GM23248 (cell line): ENCODE measurements around the gene F10. TPM values are rescaled to one million over a fixed set of nuclear protein-coding genes. Genes with fewer than 3 reads are reported as not detected.

Source experiments
- DNase-seq: peaks from one replicate; pipeline ENCODE4 v3.0.0-alpha.2; 2015
- H2AFZ ChIP-seq: fragments of 200-600 bp; sonication (generic); 2 replicates; pipeline ENCODE4 v1.6.1; 2016; ENCODE audit warnings: antibody characterized with exemption
- H3F3A ChIP-seq: fragments of 200-600 bp; sonication (generic); 2 replicates; pipeline ENCODE4 v1.6.1; 2016; ENCODE audit warnings: mild to moderate bottlenecking, antibody characterized with exemption, mixed run types; ENCODE audit not compliant: insufficient read depth
- H3K27ac ChIP-seq: fragments of 200-600 bp; sonication (generic); 2 replicates; pipeline ENCODE4 v1.5.1; 2016; ENCODE audit warnings: mild to moderate bottlenecking
- H3K27me3 ChIP-seq: fragments of 200-600 bp; sonication (generic); replicated peaks from 2 replicates; pipeline ENCODE4 v1.6.1; 2016; ENCODE audit warnings: mild to moderate bottlenecking; ENCODE audit not compliant: insufficient read depth
- H3K36me3 ChIP-seq: fragments of 200-600 bp; sonication (generic); 2 replicates; pipeline ENCODE4 v1.6.1; 2016; ENCODE audit warnings: low read depth, mild to moderate bottlenecking
- H3K4me1 ChIP-seq: fragments of 200-600 bp; sonication (generic); 2 replicates; pipeline ENCODE4 v1.6.1; 2016; ENCODE audit warnings: mild to moderate bottlenecking; ENCODE audit not compliant: insufficient read depth
- H3K4me2 ChIP-seq: fragments of 200-600 bp; sonication (generic); one replicate; pipeline ENCODE4 v1.6.1; 2016; ENCODE audit warnings: mild to moderate bottlenecking; ENCODE audit not compliant: unreplicated experiment
- H3K4me3 ChIP-seq: fragments of 200-600 bp; sonication (generic); 2 replicates; pipeline ENCODE4 v1.5.1; 2016; ENCODE audit warnings: mild to moderate bottlenecking
- H3K79me2 ChIP-seq: fragments of 200-600 bp; sonication (generic); 2 replicates; pipeline ENCODE4 v1.6.1; 2016; ENCODE audit warnings: mild to moderate bottlenecking; ENCODE audit not compliant: insufficient read depth
- H3K9ac ChIP-seq: fragments of 200-600 bp; sonication (generic); 2 replicates; pipeline ENCODE4 v1.6.1; 2016; ENCODE audit warnings: mild to moderate bottlenecking
- H3K9me2 ChIP-seq: fragments of 200-600 bp; sonication (generic); 2 replicates; pipeline ENCODE4 v1.6.1; 2016; ENCODE audit warnings: mixed run types, mild to moderate bottlenecking, moderate library complexity; ENCODE audit not compliant: insufficient read depth
- H3K9me3 ChIP-seq: fragments of 200-600 bp; sonication (generic); one replicate; pipeline ENCODE4 v1.6.1; 2017; ENCODE audit warnings: low read depth
- H4K20me1 ChIP-seq: fragments of 200-600 bp; sonication (generic); 2 replicates; pipeline ENCODE4 v1.6.0; 2016; ENCODE audit not compliant: insufficient read depth
- EZH2 ChIP-seq: fragments of 200-600 bp; sonication (generic); IDR thresholded peaks from 2 replicates; pipeline ENCODE4 v1.6.1; 2018; ENCODE audit warnings: antibody characterized with exemption, mild to moderate bottlenecking; ENCODE audit not compliant: insufficient read depth, poor library complexity, severe bottlenecking
- EZH2phosphoT487 ChIP-seq: fragments of 200-600 bp; sonication (generic); IDR thresholded peaks from 2 replicates; pipeline ENCODE4 v1.6.1; 2018; ENCODE audit warnings: antibody characterized with exemption, moderate library complexity, mild to moderate bottlenecking, low read depth; ENCODE audit not compliant: insufficient read depth
- WGBS, 2 experiments: methylation state at CpG; one replicate each; pipeline ENCODE4 v1.1.6; 2015 to 2017; ENCODE audit warnings: low lambda C conversion rate in 2 of 2, low coverage in 1 of 2; ENCODE audit errors: missing lambda C conversion rate in 2 of 2; 5-methylcytosine and 5-hydroxymethylcytosine counted together
- in situ Hi-C: fragments of 300-500 bp; cut with MboI; formaldehyde crosslinking; loops from 2 replicates; pipeline ENCODE4 v1.15.0; 2020
- polyA plus RNA-seq: library from polyadenylated mRNA; unstranded; fragments of >200 nt; fragmentation: Nextera tagmentation; extraction: Ambion mirVana; gene quantifications from 2 replicates; pipeline ENCODE4 v1.2.1, GENCODE V29; 2016
- total RNA-seq: library from RNA; depleted of rRNA; stranded (reverse); fragments of >200 nt; shearing (Covaris generic); gene quantifications from 2 replicates; pipeline ENCODE4 v1.2.3, GENCODE V29; 2014

Gene F10
- total and polyA plus RNA-seq, 2 experiments from 2014 or later, result 7.8 to 9.1 TPM

- TF ChIP-seq EZH2phosphoT487, result no peak
- TF ChIP-seq EZH2, result no peak
- H3K27ac ChIP-seq, result no peak overlapping the region
- H2AFZ ChIP-seq, result no peak overlapping the region
- no peak for DNase-seq
- in situ Hi-C loops, result no loop called here
- no peaks in the 10 kb centered on the region for H3K9me3 ChIP-seq
- H3K36me3 ChIP-seq, result no peaks in the 10 kb centered on the region
- no peaks in the 10 kb centered on the region for H3K9me2 ChIP-seq
- no peaks in the 10 kb centered on the region for H3F3A ChIP-seq
- no peaks in the 10 kb centered on the region; the same call in 1 of the 2 replicates for H3K27me3 ChIP-seq
- H3K79me2 ChIP-seq, result no peaks in the 10 kb centered on the region
- WGBS, 2 experiments, result 88 to 89% methylated on average over 25 to 26 of the region's 26 CpGs
- no peaks in the 10 kb centered on the region for H4K20me1 ChIP-seq
- H3K4me3 ChIP-seq, result no peak overlapping the region
- no peak overlapping the region for H3K4me2 ChIP-seq
- H3K9ac ChIP-seq, result no peak overlapping the region
- no peaks in the 10 kb centered on the region for H3K4me1 ChIP-seq
Observed at GRCh38 chr13:113140677-113141600, 18.3 kb downstream of the F10 start.

- Histone ChIP-seq H4K20me1 (no peaks in the 10 kb centered on the region), H3F3A (no peaks in the 10 kb centered on the region), H3K4me3 (no peak overlapping the region), H3K9me3 (no peaks in the 10 kb centered on the region), H2AFZ (no peak overlapping the region), H3K4me1 (no peaks in the 10 kb centered on the region), H3K79me2 (no peaks in the 10 kb centered on the region), H3K36me3 (no peaks in the 10 kb centered on the region), H3K9ac (no peak overlapping the region), H3K9me2 (no peaks in the 10 kb centered on the region), H3K27me3 (no peaks in the 10 kb centered on the region), H3K4me2 (no peak overlapping the region), H3K27ac (no peak overlapping the region)
- TF ChIP-seq EZH2phosphoT487 (no peak), EZH2 (no peak)
- DNase-seq, result no peak
- in situ Hi-C loops, result no loop called here
- 86 to 92% methylated on average over 14 to 18 of the region's 18 CpGs for WGBS, 2 experiments
Observed at GRCh38 chr13:113141601-113141970, 19.0 kb downstream of the F10 start.

- H2AFZ ChIP-seq, result no peak overlapping the region
- peak; percentile 47 for DNase-seq
Observed at GRCh38 chr13:113142876-113143275, 20.3 kb downstream of the F10 start.

GRCh38 chr13:113143466-113144254 is 21.1 kb downstream of the F10 start:
- no peaks in the 10 kb centered on the region for H3K27me3 ChIP-seq
- H3K79me2 ChIP-seq, result no peaks in the 10 kb centered on the region
- no peak overlapping the region for H3K4me3 ChIP-seq
- no peaks in the 10 kb centered on the region for H3K36me3 ChIP-seq
- no peaks in the 10 kb centered on the region for H3K4me1 ChIP-seq
- no peak for DNase-seq
- TF ChIP-seq EZH2phosphoT487 (no peak), EZH2 (no peak)
- H3F3A ChIP-seq, result no peaks in the 10 kb centered on the region
- in situ Hi-C loops, result no loop called here
- 67 to 70% methylated on average over 34 to 36 of the region's 39 CpGs for WGBS, 2 experiments
- no peak overlapping the region for H2AFZ ChIP-seq
- H3K9me2 ChIP-seq, result no peaks in the 10 kb centered on the region
- no peaks in the 10 kb centered on the region for H3K9me3 ChIP-seq
- no peaks in the 10 kb centered on the region for H4K20me1 ChIP-seq
- H3K4me2 ChIP-seq, result no peak overlapping the region
- no peak overlapping the region for H3K27ac ChIP-seq
- no peak overlapping the region for H3K9ac ChIP-seq

More at GRCh38 chr13:113142876-113143275, 20.3 kb downstream of the F10 start:
- H4K20me1 ChIP-seq, result no peaks in the 10 kb centered on the region
- no peak overlapping the region for H3K27ac ChIP-seq
- H3K79me2 ChIP-seq, result no peaks in the 10 kb centered on the region
- no peaks in the 10 kb centered on the region for H3K9me2 ChIP-seq
- no peaks in the 10 kb centered on the region for H3K27me3 ChIP-seq
- in situ Hi-C loops, result no loop called here
- WGBS, 2 experiments, result 9 to 13% methylated on average over 7 of the region's 7 CpGs
- H3K4me1 ChIP-seq, result no peaks in the 10 kb centered on the region
- no peaks in the 10 kb centered on the region for H3K9me3 ChIP-seq
- no peaks in the 10 kb centered on the region for H3F3A ChIP-seq
- no peaks in the 10 kb centered on the region for H3K36me3 ChIP-seq
- TF ChIP-seq EZH2phosphoT487, result no peak
- no peak for TF ChIP-seq EZH2
- H3K4me2 ChIP-seq, result no peak overlapping the region
- no peak overlapping the region for H3K4me3 ChIP-seq
- no peak overlapping the region for H3K9ac ChIP-seq
